ENCODE results near the gene ASCC3.

Gene ASCC3

DNA sequence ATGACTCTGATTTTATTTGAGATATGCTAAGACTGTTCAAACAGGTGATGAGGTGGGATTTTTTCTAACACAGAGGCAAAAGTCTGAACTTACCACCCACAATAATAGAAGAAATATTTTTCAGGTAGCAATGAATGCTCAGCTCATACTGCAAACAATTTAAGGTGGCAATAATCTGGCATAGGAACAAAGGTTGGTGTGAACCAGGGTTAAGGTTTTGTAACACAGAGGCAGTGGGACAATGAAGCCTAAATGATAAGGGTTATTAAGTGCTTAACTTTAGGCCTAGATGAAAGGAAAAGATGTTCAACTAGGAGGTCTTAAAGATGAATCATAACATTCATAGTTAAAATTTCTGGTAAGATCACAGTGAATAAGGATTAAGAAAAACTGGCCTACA lies 4.9 kb downstream of the ASCC3 start:
- H3K4me2 ChIP-seq (ENCODE audit: low read length): no peak overlapping the region
- H3K4me1 ChIP-seq (ENCODE audit: control insufficient read depth, low read length): peaks cover 14% of the 10 kb centered on the region
- no peaks in the 10 kb centered on the region for H3K9me2 ChIP-seq (replicated peaks; ENCODE audit: control insufficient read depth, low read length)
- no peak overlapping the region for H3K4me3 ChIP-seq (ENCODE audit: low read length)
- peaks cover 60% of the 10 kb centered on the region for H3K36me3 ChIP-seq (ENCODE audit: control insufficient read depth, low read length)
- peaks cover 96% of the 10 kb centered on the region for H3K79me2 ChIP-seq (ENCODE audit: control insufficient read depth, low read length)
- no peaks in the 10 kb centered on the region for H3F3A ChIP-seq (ENCODE audit: control insufficient read depth, insufficient read depth)
- no peak for TF ChIP-seq EZH2phosphoT487 (IDR thresholded peaks at IDR 0.05; ENCODE audit: borderline replicate concordance, low read length)
- TF ChIP-seq, protein P1, sequence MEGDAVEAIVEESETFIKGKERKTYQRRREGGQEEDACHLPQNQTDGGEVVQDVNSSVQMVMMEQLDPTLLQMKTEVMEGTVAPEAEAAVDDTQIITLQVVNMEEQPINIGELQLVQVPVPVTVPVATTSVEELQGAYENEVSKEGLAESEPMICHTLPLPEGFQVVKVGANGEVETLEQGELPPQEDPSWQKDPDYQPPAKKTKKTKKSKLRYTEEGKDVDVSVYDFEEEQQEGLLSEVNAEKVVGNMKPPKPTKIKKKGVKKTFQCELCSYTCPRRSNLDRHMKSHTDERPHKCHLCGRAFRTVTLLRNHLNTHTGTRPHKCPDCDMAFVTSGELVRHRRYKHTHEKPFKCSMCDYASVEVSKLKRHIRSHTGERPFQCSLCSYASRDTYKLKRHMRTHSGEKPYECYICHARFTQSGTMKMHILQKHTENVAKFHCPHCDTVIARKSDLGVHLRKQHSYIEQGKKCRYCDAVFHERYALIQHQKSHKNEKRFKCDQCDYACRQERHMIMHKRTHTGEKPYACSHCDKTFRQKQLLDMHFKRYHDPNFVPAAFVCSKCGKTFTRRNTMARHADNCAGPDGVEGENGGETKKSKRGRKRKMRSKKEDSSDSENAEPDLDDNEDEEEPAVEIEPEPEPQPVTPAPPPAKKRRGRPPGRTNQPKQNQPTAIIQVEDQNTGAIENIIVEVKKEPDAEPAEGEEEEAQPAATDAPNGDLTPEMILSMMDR (IDR thresholded peaks at IDR 0.05; ENCODE audit: low read depth, low read length, poor library complexity, severe bottlenecking): no peak
- H3K9me3 ChIP-seq (ENCODE audit: control insufficient read depth, insufficient read depth, low read length): no peaks in the 10 kb centered on the region
- H3K27ac ChIP-seq (ENCODE audit: low read depth, low read length): no peak overlapping the region
- H4K20me1 ChIP-seq (ENCODE audit: control insufficient read depth, insufficient read depth, low read depth, low read length): no peaks in the 10 kb centered on the region
- H3K27me3 ChIP-seq (ENCODE audit: control insufficient read depth, low read length): no peaks in the 10 kb centered on the region

GRCh38 chr6:100865525-100865924 lies 15.6 kb downstream of the ASCC3 start:
- H3K4me3 ChIP-seq (ENCODE audit: low read length): no peak overlapping the region
- H3K27ac ChIP-seq (ENCODE audit: low read depth, low read length): no peak overlapping the region
- TF ChIP-seq, protein P1 (IDR thresholded peaks at IDR 0.05; ENCODE audit: low read depth, low read length, poor library complexity, severe bottlenecking): no peak
- no peak for TF ChIP-seq EZH2phosphoT487 (IDR thresholded peaks at IDR 0.05; ENCODE audit: borderline replicate concordance, low read length)
- no peaks in the 10 kb centered on the region for H4K20me1 ChIP-seq (ENCODE audit: control insufficient read depth, insufficient read depth, low read depth, low read length)
- H3K4me1 ChIP-seq (ENCODE audit: control insufficient read depth, low read length): no peaks in the 10 kb centered on the region
- H3K36me3 ChIP-seq (ENCODE audit: control insufficient read depth, low read length): peaks cover 68% of the 10 kb centered on the region
- H3K27me3 ChIP-seq (ENCODE audit: control insufficient read depth, low read length): no peaks in the 10 kb centered on the region
- no peaks in the 10 kb centered on the region for H3K9me3 ChIP-seq (ENCODE audit: control insufficient read depth, insufficient read depth, low read length)
- no peak overlapping the region for H3K4me2 ChIP-seq (ENCODE audit: low read length)
- no peaks in the 10 kb centered on the region for H3K9me2 ChIP-seq (replicated peaks; ENCODE audit: control insufficient read depth, low read length)
- peaks cover 14% of the 10 kb centered on the region for H3K79me2 ChIP-seq (ENCODE audit: control insufficient read depth, low read length)
- no peaks in the 10 kb centered on the region for H3F3A ChIP-seq (ENCODE audit: control insufficient read depth, insufficient read depth)

DNA sequence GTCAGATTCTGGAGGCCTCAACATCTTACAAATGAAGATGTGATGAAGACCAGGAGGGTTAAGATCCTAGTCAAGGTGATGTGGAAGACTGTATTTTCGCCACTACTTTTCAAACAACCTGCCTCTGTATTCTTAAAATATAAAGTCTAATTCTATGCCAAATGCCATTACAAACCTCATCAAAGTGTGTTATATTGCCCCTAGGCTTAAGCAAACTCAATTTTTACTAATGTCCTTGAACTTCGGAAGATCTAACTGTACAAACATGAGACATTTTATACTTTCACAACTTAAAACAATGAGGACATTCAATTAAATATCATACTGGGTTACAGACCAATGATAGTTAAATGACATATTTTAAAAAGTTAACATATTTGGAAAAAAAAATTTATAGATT lies 19.1 kb downstream of the ASCC3 start:
- Histone ChIP-seq H3F3A (ENCODE audit: control insufficient read depth, insufficient read depth) (no peaks in the 10 kb centered on the region), H3K27me3 (ENCODE audit: control insufficient read depth, low read length) (no peaks in the 10 kb centered on the region), H4K20me1 (ENCODE audit: control insufficient read depth, insufficient read depth, low read depth, low read length) (no peaks in the 10 kb centered on the region), H3K4me3 (ENCODE audit: low read length) (no peak overlapping the region), H3K4me2 (ENCODE audit: low read length) (no peak overlapping the region), H3K27ac (ENCODE audit: low read depth, low read length) (no peak overlapping the region), H3K36me3 (ENCODE audit: control insufficient read depth, low read length) (peaks cover 70% of the 10 kb centered on the region), H3K9me2 (replicated peaks; ENCODE audit: control insufficient read depth, low read length) (no peaks in the 10 kb centered on the region), H3K4me1 (ENCODE audit: control insufficient read depth, low read length) (no peaks in the 10 kb centered on the region), H3K79me2 (ENCODE audit: control insufficient read depth, low read length) (no peaks in the 10 kb centered on the region), H3K9me3 (ENCODE audit: control insufficient read depth, insufficient read depth, low read length) (no peaks in the 10 kb centered on the region)
- TF ChIP-seq EZH2phosphoT487 (IDR thresholded peaks at IDR 0.05; ENCODE audit: borderline replicate concordance, low read length): no peak
- TF ChIP-seq, protein P1 (IDR thresholded peaks at IDR 0.05; ENCODE audit: low read depth, low read length, poor library complexity, severe bottlenecking): no peak

DNA sequence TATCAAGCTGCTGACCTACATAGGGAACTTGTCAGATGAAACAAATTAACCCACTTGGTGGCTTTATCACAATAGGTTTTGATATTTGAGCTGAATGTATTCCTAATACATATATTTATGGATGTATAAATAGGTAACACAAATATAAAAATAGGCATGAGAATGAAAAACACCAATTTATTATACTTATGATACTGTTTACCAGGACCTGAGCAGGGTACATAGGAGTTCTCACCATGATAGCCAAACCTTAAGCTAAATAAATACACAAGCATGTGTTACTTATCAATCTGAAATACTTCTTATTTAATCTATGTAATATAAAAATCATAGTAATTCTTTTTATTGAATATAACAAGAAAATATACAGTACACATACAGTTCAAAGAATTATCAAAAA lies 25.0 kb downstream of the ASCC3 start:
- TF ChIP-seq, protein P1 (IDR thresholded peaks at IDR 0.05; ENCODE audit: low read depth, low read length, poor library complexity, severe bottlenecking): no peak
- TF ChIP-seq EZH2phosphoT487 (IDR thresholded peaks at IDR 0.05; ENCODE audit: borderline replicate concordance, low read length): no peak
- Histone ChIP-seq H3K27me3 (ENCODE audit: control insufficient read depth, low read length) (no peaks in the 10 kb centered on the region), H3K79me2 (ENCODE audit: control insufficient read depth, low read length) (no peaks in the 10 kb centered on the region), H3F3A (ENCODE audit: control insufficient read depth, insufficient read depth) (no peaks in the 10 kb centered on the region), H3K4me3 (ENCODE audit: low read length) (no peak overlapping the region), H3K27ac (ENCODE audit: low read depth, low read length) (no peak overlapping the region), H3K9me2 (replicated peaks; ENCODE audit: control insufficient read depth, low read length) (no peaks in the 10 kb centered on the region), H3K4me1 (ENCODE audit: control insufficient read depth, low read length) (no peaks in the 10 kb centered on the region), H3K4me2 (ENCODE audit: low read length) (no peak overlapping the region), H3K9me3 (ENCODE audit: control insufficient read depth, insufficient read depth, low read length) (no peaks in the 10 kb centered on the region), H3K36me3 (ENCODE audit: control insufficient read depth, low read length) (peaks cover 33% of the 10 kb centered on the region), H4K20me1 (ENCODE audit: control insufficient read depth, insufficient read depth, low read depth, low read length) (no peaks in the 10 kb centered on the region)

All from DOHH2 (cell line).